NT2/D1 (cell line): ENCODE measurements around the gene HSD11B1.
"Not testable (repeated sequence)": the region's sequence is repeated elsewhere in the genome, so short reads cannot be mapped to it uniquely, and the experiment has no call there.

Source experiments
- SUZ12 ChIP-seq: IDR thresholded peaks from 2 replicates; pipeline ENCODE4 v1.6.1; 2011; ENCODE audit not compliant: insufficient read length, insufficient read depth; ENCODE audit errors: extremely low read depth
- YY1 ChIP-seq: IDR thresholded peaks from 2 replicates; pipeline ENCODE4 v1.6.1; 2011; ENCODE audit not compliant: insufficient read length, insufficient read depth
- ZNF274 ChIP-seq: IDR thresholded peaks from 2 replicates; pipeline ENCODE4 v1.6.1; 2011; ENCODE audit warnings: mild to moderate bottlenecking, low read depth, low read length

- TF ChIP-seq YY1, SUZ12, ZNF274: not testable (repeated sequence)
Measured at GRCh38 chr1:209700686-209701085, 4.0 kb upstream of the HSD11B1 start.
